GM12801 (cell line): Measurements from ENCODE around the gene RPLP2.

Source experiments
- CTCF ChIP-seq: IDR thresholded peaks from one replicate; pipeline ENCODE4 v1.5.1; 2011; ENCODE audit warnings: control low read depth; ENCODE audit not compliant: insufficient read length; ENCODE audit errors: extremely low read depth

RPLP2 gene

GRCh38 chr11:831118-831864, 21.5 kb downstream of the RPLP2 start:
- TF ChIP-seq CTCF = no peak

- no peak for TF ChIP-seq CTCF
These were observed 22.3 kb downstream of the RPLP2 start for GRCh38 chr11:831961-832528.

GRCh38 chr11:832529-833113, 22.9 kb downstream of the RPLP2 start, which contains the start of gene CD151:
Gene CD151 (plus strand): TSS chr11:832952. CDS start chr11:836070, 3,118 bp downstream.
- TF ChIP-seq CTCF = no peak

GRCh38 chr11:833114-833791, 23.5 kb downstream of the RPLP2 start:
- TF ChIP-seq CTCF = no peak

GRCh38 chr11:833849-834311, 24.1 kb downstream of the RPLP2 start:
- no peak for TF ChIP-seq CTCF

- no peak for TF ChIP-seq CTCF
These were observed 24.9 kb downstream of the RPLP2 start for GRCh38 chr11:834371-835316.
